Panc1 (cell line): ENCODE results near the gene CDK5R1.

Experiments used
- CTCF ChIP-seq: fragments of 450-650 bp; IDR thresholded peaks from 2 replicates; pipeline ENCODE4 v1.5.1; 2017; ENCODE audit warnings: mild to moderate bottlenecking
- TCF7L2 ChIP-seq: IDR thresholded peaks from 2 replicates; pipeline ENCODE4 v1.6.1; 2011; ENCODE audit warnings: mild to moderate bottlenecking, low read depth, low read length, inconsistent platforms

- TF ChIP-seq CTCF (no peak), TCF7L2 (no peak)
Observed at GRCh38 chr17:32508926-32509325, 22.1 kb downstream of the CDK5R1 start.
